HTR-8/SVneo (cell line): Measurements from ENCODE around the gene ERG.

Experiments used
- DNase-seq: peaks from one replicate; pipeline ENCODE4 v3.0.0; 2011; ENCODE audit warnings: low spot score, mixed read lengths; ENCODE audit not compliant: insufficient read length
- FAIRE-seq: peaks from 2 replicates; lab custom pipeline; 2011; peaks lifted over from hg19 to GRCh38; lab: Jason Lieb, UNC

Gene ERG

GRCh38 chr21:38376693-38377092, 121.6 kb downstream of the ERG start:
- no peak for FAIRE-seq
- no peak for DNase-seq

- FAIRE-seq (no peak), DNase-seq (no peak)
Measured at GRCh38 chr21:38376235-38376634, 122.0 kb downstream of the ERG start.

- no peak for DNase-seq
- FAIRE-seq, result no peak
Measured at GRCh38 chr21:38367646-38368045, 130.6 kb downstream of the ERG start.

- FAIRE-seq, result no peak
Measured at GRCh38 chr21:38365521-38365920, 132.8 kb downstream of the ERG start.

GRCh38 chr21:38363693-38364092, 134.6 kb downstream of the ERG start:
- FAIRE-seq (no peak), DNase-seq (no peak)

More at GRCh38 chr21:38365521-38365920, 132.8 kb downstream of the ERG start:
- DNase-seq, result no peak

GRCh38 chr21:38361324-38361723, 137.0 kb downstream of the ERG start:
- no peak for DNase-seq
- FAIRE-seq, result no peak

- FAIRE-seq, result no peak
Measured at GRCh38 chr21:38359835-38360234, 138.4 kb downstream of the ERG start.

GRCh38 chr21:38359090-38359489, 139.2 kb downstream of the ERG start:
- FAIRE-seq, result no peak
- no peak for DNase-seq

More at GRCh38 chr21:38359835-38360234, 138.4 kb downstream of the ERG start:
- DNase-seq, result no peak

- DNase-seq (no peak), FAIRE-seq (no peak)
Measured at GRCh38 chr21:38358666-38359065, 139.6 kb downstream of the ERG start.

- no peak for FAIRE-seq
- no peak for DNase-seq
Measured at GRCh38 chr21:38358098-38358497, 140.2 kb downstream of the ERG start.

GRCh38 chr21:38356883-38357625, 141.2 kb downstream of the ERG start:
- FAIRE-seq (no peak), DNase-seq (no peak)

- FAIRE-seq (peak; percentile 82), DNase-seq (peak; percentile 79)
Measured at GRCh38 chr21:38355992-38356781, 142.1 kb downstream of the ERG start.

GRCh38 chr21:38355353-38355752, 142.9 kb downstream of the ERG start:
- FAIRE-seq, result no peak

GRCh38 chr21:38354746-38355145, 143.5 kb downstream of the ERG start:
- DNase-seq (no peak), FAIRE-seq (no peak)

More at GRCh38 chr21:38355353-38355752, 142.9 kb downstream of the ERG start:
- no peak for DNase-seq

- DNase-seq (no peak), FAIRE-seq (no peak)
Measured at GRCh38 chr21:38354231-38354630, 144.0 kb downstream of the ERG start.

- FAIRE-seq (no peak), DNase-seq (peak; percentile 58)
Measured at GRCh38 chr21:38352536-38353219, 145.6 kb downstream of the ERG start.

- FAIRE-seq, result no peak
- DNase-seq, result peak; percentile 31
Measured at GRCh38 chr21:38351961-38352521, 146.2 kb downstream of the ERG start.

GRCh38 chr21:38351176-38351959, 146.9 kb downstream of the ERG start:
- DNase-seq, result no peak
- FAIRE-seq, result no peak

GRCh38 chr21:38350684-38351083, 147.6 kb downstream of the ERG start:
- FAIRE-seq (no peak), DNase-seq (no peak)

GRCh38 chr21:38349977-38350376, 148.3 kb downstream of the ERG start:
- FAIRE-seq (no peak), DNase-seq (no peak)
